Measurements from ENCODE around the gene KCNA1. TPM values are rescaled to one million over a fixed set of nuclear protein-coding genes. Genes with fewer than 3 reads are reported as not detected.

The KCNA1 gene
- total RNA-seq, 4 donors from 2014 or later = 0.27 to 3.9 (median 2.7) TPM

- Histone ChIP-seq H3K4me3 (replicated peaks in 1 of 3) (no peak overlapping the region), H3K36me3 (no peaks in the 10 kb centered on the region), H3K4me1 (peaks cover 4 to 10% of the 10 kb centered on the region in 2 donors), H3K27me3 (no peaks in the 10 kb centered on the region), H3K9me3 (no peaks in the 10 kb centered on the region), H3K27ac (no peak overlapping the region)
- TF ChIP-seq POLR2A (IDR thresholded peaks at IDR 0.05) = no peak
- intact Hi-C loops (cut with DNase I) = no loop called here
- DNase-seq = no peak
- WGBS, 2 donors = 92 to 95% methylated on average over 4 of the region's 4 CpGs
Observed at GRCh38 chr12:4959381-4959780, 49.7 kb downstream of the KCNA1 start.

GRCh38 chr12:4960030-4960429, 50.3 kb downstream of the KCNA1 start:
- intact Hi-C loops (cut with DNase I) = no loop called here
- TF ChIP-seq POLR2A (IDR thresholded peaks at IDR 0.05) (no peak), CTCF (IDR thresholded peaks at IDR 0.05) (no peak)
- peaks cover 4 to 7% of the 10 kb centered on the region in 2 donors for H3K4me1 ChIP-seq
- H3K27ac ChIP-seq = no peak overlapping the region
- no peak overlapping the region for H3K4me3 ChIP-seq (replicated peaks in 1 of 3)
- H3K36me3 ChIP-seq = no peaks in the 10 kb centered on the region
- peak; percentile 64 to 74 for DNase-seq
- no peaks in the 10 kb centered on the region for H3K9me3 ChIP-seq
- 51 to 64% methylated on average over 7 to 13 of the region's 13 CpGs for WGBS, 2 donors
- H3K27me3 ChIP-seq = no peaks in the 10 kb centered on the region

GRCh38 chr12:4960547-4960946, 50.8 kb downstream of the KCNA1 start:
- intact Hi-C loops (cut with DNase I) = no loop called here

GRCh38 chr12:4961311-4961710, 51.6 kb downstream of the KCNA1 start:
- Histone ChIP-seq H3K4me3 (replicated peaks in 1 of 3) (no peak overlapping the region), H3K36me3 (no peaks in the 10 kb centered on the region), H3K27ac (no peak overlapping the region), H3K4me1 (no peaks in the 10 kb centered on the region), H3K9me3 (no peaks in the 10 kb centered on the region), H3K27me3 (no peaks in the 10 kb centered on the region)
- TF ChIP-seq POLR2A (IDR thresholded peaks at IDR 0.05) = no peak
- TF ChIP-seq CTCF (IDR thresholded peaks at IDR 0.05) = no peak
- intact Hi-C loops (cut with DNase I) = no loop called here
- no peak for DNase-seq
- WGBS, 2 donors = 78 to 94% methylated on average over 3 of the region's 3 CpGs

More at GRCh38 chr12:4960547-4960946, 50.8 kb downstream of the KCNA1 start:
- Histone ChIP-seq H3K4me1 (peaks cover 0 to 2% of the 10 kb centered on the region in 2 donors), H3K36me3 (no peaks in the 10 kb centered on the region), H3K4me3 (replicated peaks in 1 of 3) (no peak overlapping the region), H3K9me3 (no peaks in the 10 kb centered on the region), H3K27me3 (no peaks in the 10 kb centered on the region), H3K27ac (no peak overlapping the region)
- 75 to 90% methylated on average over 6 of the region's 6 CpGs for WGBS, 2 donors
- no peak for DNase-seq
- TF ChIP-seq CTCF (IDR thresholded peaks at IDR 0.05) (no peak), POLR2A (IDR thresholded peaks at IDR 0.05) (no peak)

GRCh38 chr12:4962539-4963486, 53.1 kb downstream of the KCNA1 start:
- H3K9me3 ChIP-seq = no peaks in the 10 kb centered on the region
- no peak overlapping the region for H3K4me3 ChIP-seq (replicated peaks in 1 of 3)
- TF ChIP-seq POLR2A (IDR thresholded peaks at IDR 0.05) (no peak), CTCF (IDR thresholded peaks at IDR 0.05) (no peak)
- H3K4me1 ChIP-seq = no peaks in the 10 kb centered on the region
- H3K27me3 ChIP-seq = no peaks in the 10 kb centered on the region
- WGBS, 2 donors = 74 to 80% methylated on average over 17 of the region's 17 CpGs
- no peak for DNase-seq
- intact Hi-C loops (cut with DNase I) = no loop called here
- H3K36me3 ChIP-seq = no peaks in the 10 kb centered on the region
- H3K27ac ChIP-seq = no peak overlapping the region

Other genes with a start within 250 kb of the KCNA1 start
- gene GALNT8, start 189.5 kb upstream of the KCNA1 start, total RNA-seq = under 1 TPM in 2 of 4 donors, not detected in 2; 0.54 to 0.78 TPM
- 1 to 10 TPM in 1 of 4 donors, under 1 TPM in 3; 0.40 to 1.0 (median 0.76) TPM for gene KCNA5, start 134.0 kb downstream of the KCNA1 start, total RNA-seq

Measured in thyroid gland (tissue), 4 donors.